ENCODE measurements around the gene MAP2K7.

MAP2K7 gene

GRCh38 chr19:7883796-7884570 is 19.7 kb upstream of the MAP2K7 start:
- no peak overlapping the region for H3K27ac ChIP-seq
- TF ChIP-seq CTCF (conservative IDR thresholded peaks at IDR 0.05) (no peak), ZFX (IDR thresholded peaks at IDR 0.05) (no peak)

DNA sequence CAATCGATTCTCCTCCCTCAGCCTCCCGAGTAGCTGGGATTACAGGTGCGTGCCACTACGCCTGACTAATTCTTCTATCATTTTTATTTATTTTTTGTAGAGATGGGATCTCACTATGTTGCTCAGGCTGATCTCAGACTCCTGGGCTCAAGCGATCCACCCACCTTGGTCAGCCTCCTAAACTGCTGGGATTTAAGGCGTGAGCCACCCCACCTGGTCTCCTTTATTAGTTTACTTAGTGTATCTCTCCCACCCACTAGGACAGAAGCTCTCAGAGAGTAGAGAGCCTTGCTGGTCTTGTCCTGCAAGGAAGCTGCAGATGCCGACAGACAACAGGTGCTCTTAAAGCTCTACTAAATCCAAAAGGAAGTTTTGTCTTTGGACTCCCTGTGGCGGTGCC is 17.9 kb upstream of the MAP2K7 start:
- H3K27ac ChIP-seq = no peak overlapping the region
- TF ChIP-seq ZFX (IDR thresholded peaks at IDR 0.05) = no peak
- TF ChIP-seq CTCF (conservative IDR thresholded peaks at IDR 0.05) = no peak

DNA sequence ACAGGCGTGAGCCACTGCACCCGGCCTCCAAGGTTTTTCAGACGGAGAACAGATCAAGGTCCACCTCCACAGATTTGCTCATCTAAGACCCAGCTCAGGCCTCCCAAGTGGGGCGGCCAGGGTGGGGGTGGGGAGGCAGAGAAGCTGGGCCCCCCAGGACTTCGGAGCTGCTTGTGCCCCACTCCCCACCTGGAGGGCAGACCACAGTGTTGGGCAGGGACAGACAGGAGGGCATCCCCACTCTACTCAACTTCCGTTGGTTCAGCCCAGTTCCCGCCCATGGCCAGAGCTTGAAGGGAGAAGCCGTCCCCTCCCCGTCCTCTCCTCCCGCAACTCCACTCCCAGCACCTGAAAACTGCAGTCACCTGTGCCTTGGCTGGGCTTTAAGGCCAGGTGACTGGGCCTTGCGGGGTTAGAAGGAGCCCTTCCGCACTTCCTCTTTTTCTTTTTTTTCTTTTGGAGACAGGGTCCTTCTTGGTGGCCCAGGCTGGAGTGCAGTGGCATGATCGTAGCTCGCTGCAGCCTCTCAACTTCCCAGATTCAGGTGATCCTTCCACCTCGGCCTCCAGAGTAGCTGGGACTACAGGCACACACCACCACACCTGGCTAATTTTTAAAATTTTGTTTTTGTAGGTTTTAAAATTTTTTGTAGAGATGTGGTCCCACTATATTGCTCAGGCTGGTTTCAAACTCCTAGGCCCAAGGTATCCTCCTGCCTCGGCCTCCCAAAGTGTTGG is 16.1 kb upstream of the MAP2K7 start:
- H3K27ac ChIP-seq = peak overlapping the region; percentile 71
- no peak for TF ChIP-seq CTCF (conservative IDR thresholded peaks at IDR 0.05)

GRCh38 chr19:7888145-7888825 is 15.4 kb upstream of the MAP2K7 start, which contains the start of gene LRRC8E:
LRRC8E (plus strand) TSS chr19:7888510; CDS start chr19:7895604, 7,094 bp downstream.
- peak within 1 kb of the TSS; percentile 71 for H3K27ac ChIP-seq
- TF ChIP-seq ZFX (IDR thresholded peaks at IDR 0.05) = peak; percentile 79; the same call in 1 of the 2 replicates
- no peak for TF ChIP-seq CTCF (conservative IDR thresholded peaks at IDR 0.05)

DNA sequence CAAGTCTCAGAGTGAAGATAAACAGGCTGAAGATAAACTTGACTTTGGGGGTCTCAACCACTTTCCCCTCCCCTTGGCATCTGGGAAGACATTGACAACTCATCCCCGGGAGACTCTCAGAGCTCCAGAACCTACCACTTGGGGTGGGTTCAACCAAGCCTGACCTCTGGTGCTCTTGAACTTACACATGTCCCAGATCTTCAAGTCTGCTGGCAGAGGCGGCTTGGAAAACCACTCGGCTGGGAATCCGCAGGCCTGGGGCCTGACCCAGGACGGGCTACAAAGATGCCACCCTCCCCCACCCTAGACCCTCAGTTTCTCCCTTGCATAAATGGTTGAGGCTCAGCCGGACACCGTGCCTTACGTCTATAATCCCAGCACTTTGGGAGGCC is 14.9 kb upstream of the MAP2K7 start:
- TF ChIP-seq CTCF (conservative IDR thresholded peaks at IDR 0.05) = no peak
- TF ChIP-seq ZFX (IDR thresholded peaks at IDR 0.05) = no peak
- H3K27ac ChIP-seq = peak overlapping the region; percentile 71

- peak overlapping the region; percentile 78 for H3K27ac ChIP-seq
Measured at GRCh38 chr19:7893362-7894101, 10.1 kb upstream of the MAP2K7 start.

DNA sequence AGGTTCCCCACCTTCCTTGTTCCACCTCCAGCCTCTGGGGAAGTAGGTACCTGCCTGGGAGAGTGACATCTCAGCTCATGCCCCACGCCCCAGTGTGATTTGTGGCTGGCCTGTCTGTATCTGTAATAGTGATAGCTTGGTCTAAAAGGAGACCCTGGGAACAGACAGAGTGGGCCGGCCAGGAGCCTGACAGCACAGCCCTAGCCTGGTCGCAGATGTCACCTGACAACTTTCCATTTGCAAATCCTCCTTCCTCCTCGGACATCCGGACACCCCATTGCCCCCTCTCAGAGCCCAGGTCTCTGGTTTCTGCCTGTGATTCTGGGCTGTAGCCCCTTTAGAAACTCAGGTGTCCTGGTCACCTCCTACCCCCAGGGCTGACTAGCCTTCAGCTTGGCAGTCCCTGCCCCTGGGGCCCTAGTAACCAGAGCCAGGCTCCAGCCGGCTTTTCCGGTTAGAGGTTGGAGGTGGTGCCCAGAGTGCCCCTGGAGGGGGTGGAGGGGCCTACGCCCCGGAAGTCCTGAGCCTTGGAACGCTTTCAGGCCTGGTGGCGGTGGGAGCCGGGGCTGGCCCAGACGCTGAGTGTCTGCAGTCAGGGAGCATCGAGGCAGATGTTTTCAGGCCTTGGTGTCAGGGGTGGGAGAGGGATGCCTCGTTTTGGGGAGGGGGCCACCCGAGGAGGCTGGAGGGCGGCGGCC is 8.9 kb upstream of the MAP2K7 start:
- TF ChIP-seq ZFX (IDR thresholded peaks at IDR 0.05) (no peak), CTCF (conservative IDR thresholded peaks at IDR 0.05) (no peak)
- peak overlapping the region; percentile 78 for H3K27ac ChIP-seq
